SK-N-MC (cell line): ENCODE data around the gene PCNT.
"Not testable (repeated sequence)": the region's sequence is repeated elsewhere in the genome, so short reads cannot be mapped to it uniquely, and the experiment has no call there.

Experiments used
- DNase-seq: peaks from one replicate; pipeline ENCODE4 v3.0.0-alpha.2; 2011; ENCODE audit warnings: low read depth, low spot score
- H3K27ac ChIP-seq: fragments of 200-600 bp; sonication (generic); 2 replicates; pipeline ENCODE4 v1.5.1; 2016; ENCODE audit warnings: mixed run types
- H3K36me3 ChIP-seq: fragments of 200-600 bp; sonication (generic); 2 replicates; pipeline ENCODE4 v1.6.1; 2017; ENCODE audit warnings: antibody characterized with exemption, low read length, mixed read lengths; ENCODE audit not compliant: insufficient read depth
- H3K4me3 ChIP-seq: fragments of 200-600 bp; sonication (generic); 2 replicates; pipeline ENCODE4 v1.5.1; 2016
- H3K9ac ChIP-seq: fragments of 200-600 bp; sonication (generic); 2 replicates; pipeline ENCODE4 v1.8.0; 2017; ENCODE audit warnings: mixed run types, mixed read lengths; ENCODE audit not compliant: insufficient read length
- H3K9me3 ChIP-seq: fragments of 200-600 bp; sonication (generic); 2 replicates; pipeline ENCODE4 v1.6.1; 2017; ENCODE audit warnings: low read depth, mild to moderate bottlenecking, antibody characterized with exemption, low read length, moderate library complexity, mixed read lengths
- EZH2 ChIP-seq: fragments of 200-600 bp; sonication (generic); IDR thresholded peaks from one replicate; pipeline ENCODE4 v1.6.1; 2017; ENCODE audit warnings: antibody characterized with exemption
- FOXP2 ChIP-seq: optimal IDR thresholded peaks from 2 replicates; pipeline ENCODE3; 2011; ENCODE audit warnings: mild to moderate bottlenecking, moderate library complexity; ENCODE audit not compliant: insufficient read depth; ENCODE audit errors: extremely low read length, control extremely low read depth
- POLR2AphosphoS5 ChIP-seq: IDR thresholded peaks from 2 replicates; pipeline ENCODE4 v1.6.1; 2012; ENCODE audit warnings: mild to moderate bottlenecking, low read depth, low read length, borderline replicate concordance

PCNT gene

GRCh38 chr21:46427516-46427915, 103.6 kb downstream of the PCNT start:
- TF ChIP-seq POLR2AphosphoS5 (no peak), FOXP2 (no peak), EZH2 (no peak)
- Histone ChIP-seq H3K9me3 (no peaks in the 10 kb centered on the region), H3K36me3 (peaks cover 27% of the 10 kb centered on the region; the same call in 1 of the 2 replicates), H3K4me3 (no peak overlapping the region), H3K27ac (no peak overlapping the region), H3K9ac (no peak overlapping the region)
- DNase-seq: no peak

- DNase-seq: no peak
- H3K36me3 ChIP-seq: peaks cover 23% of the 10 kb centered on the region; the same call in 1 of the 2 replicates
- H3K27ac ChIP-seq: no peak overlapping the region
- no peak overlapping the region for H3K4me3 ChIP-seq
- H3K9ac ChIP-seq: no peak overlapping the region
- TF ChIP-seq FOXP2 (no peak), EZH2 (no peak), POLR2AphosphoS5 (no peak)
- H3K9me3 ChIP-seq: no peaks in the 10 kb centered on the region
Measured at GRCh38 chr21:46428286-46428685, 104.3 kb downstream of the PCNT start.

- no peaks in the 10 kb centered on the region for H3K9me3 ChIP-seq
- no peak overlapping the region for H3K4me3 ChIP-seq
- H3K27ac ChIP-seq: no peak overlapping the region
- peaks cover 23% of the 10 kb centered on the region; the same call in 1 of the 2 replicates for H3K36me3 ChIP-seq
- no peak for TF ChIP-seq EZH2
- TF ChIP-seq FOXP2: no peak
- no peak for TF ChIP-seq POLR2AphosphoS5
- no peak for DNase-seq
- H3K9ac ChIP-seq: no peak overlapping the region
Measured at GRCh38 chr21:46428987-46429710, 105.2 kb downstream of the PCNT start.

- TF ChIP-seq POLR2AphosphoS5: no peak
- TF ChIP-seq FOXP2: no peak
- no peak for TF ChIP-seq EZH2
- Histone ChIP-seq H3K36me3 (peaks cover 29% of the 10 kb centered on the region; the same call in 1 of the 2 replicates), H3K4me3 (no peak overlapping the region), H3K9ac (no peak overlapping the region), H3K9me3 (no peaks in the 10 kb centered on the region), H3K27ac (no peak overlapping the region)
- DNase-seq: no peak
Measured at GRCh38 chr21:46429754-46430681, 106.1 kb downstream of the PCNT start.

GRCh38 chr21:46431448-46431847, 107.5 kb downstream of the PCNT start:
- no peak overlapping the region for H3K4me3 ChIP-seq
- H3K36me3 ChIP-seq: peaks cover 35% of the 10 kb centered on the region; the same call in 1 of the 2 replicates
- TF ChIP-seq POLR2AphosphoS5 (no peak), EZH2 (no peak), FOXP2 (no peak)
- no peaks in the 10 kb centered on the region for H3K9me3 ChIP-seq
- DNase-seq: no peak
- H3K27ac ChIP-seq: no peak overlapping the region
- no peak overlapping the region for H3K9ac ChIP-seq

- no peak for TF ChIP-seq FOXP2
- TF ChIP-seq EZH2: no peak
- no peak for TF ChIP-seq POLR2AphosphoS5
- H3K9ac ChIP-seq: no peak overlapping the region
- DNase-seq: no peak
- no peaks in the 10 kb centered on the region for H3K9me3 ChIP-seq
- no peak overlapping the region for H3K27ac ChIP-seq
- H3K4me3 ChIP-seq: no peak overlapping the region
- H3K36me3 ChIP-seq: peaks cover 40% of the 10 kb centered on the region; the same call in 1 of the 2 replicates
Measured at GRCh38 chr21:46431884-46432488, 108.0 kb downstream of the PCNT start.

- H3K9me3 ChIP-seq, H3K27ac ChIP-seq, H3K9ac ChIP-seq, H3K4me3 ChIP-seq, DNase-seq: not testable (repeated sequence)
- H3K36me3 ChIP-seq: peaks cover 48% of the 10 kb centered on the region; the same call in 1 of the 2 replicates
Measured at GRCh38 chr21:46433116-46433515, 109.2 kb downstream of the PCNT start.

- Histone ChIP-seq H3K9me3 (no peaks in the 10 kb centered on the region), H3K4me3 (no peak overlapping the region), H3K27ac (no peak overlapping the region), H3K36me3 (peaks cover 50% of the 10 kb centered on the region), H3K9ac (no peak overlapping the region)
- TF ChIP-seq POLR2AphosphoS5 (no peak), EZH2 (no peak), FOXP2 (no peak)
- DNase-seq: no peak
Measured at GRCh38 chr21:46434322-46434958, 110.5 kb downstream of the PCNT start.
